Keratinocyte (primary cell): ENCODE measurements around the gene SRGAP3. TPM values are rescaled to one million over a fixed set of nuclear protein-coding genes. Genes with fewer than 3 reads are reported as not detected.
"Not testable (repeated sequence)": the region's sequence is repeated elsewhere in the genome, so short reads cannot be mapped to it uniquely, and the experiment has no call there.

Experiments
- DNase-seq: peaks from one replicate; pipeline ENCODE4 v3.0.0-alpha.2; 2011; ENCODE audit warnings: low read depth, missing footprints, low spot score
- FAIRE-seq: peaks from 2 replicates; lab custom pipeline; 2011; peaks lifted over from hg19 to GRCh38; lab: Jason Lieb, UNC
- H2AFZ ChIP-seq: 2 replicates; pipeline ENCODE4 v1.6.0; 2012; ENCODE audit warnings: low read length, control low read depth, inconsistent platforms; ENCODE audit not compliant: control insufficient read depth
- H3K27ac ChIP-seq: 2 replicates; pipeline ENCODE4 v1.5.1; 2011; ENCODE audit warnings: low read length; ENCODE audit not compliant: control insufficient read depth, insufficient read depth
- H3K27me3 ChIP-seq: 3 replicates; pipeline ENCODE4 v1.6.0; 2011; ENCODE audit warnings: low read length; ENCODE audit not compliant: control insufficient read depth, insufficient read depth; ENCODE audit errors: extremely low read depth
- H3K36me3 ChIP-seq, 2 experiments: 2 replicates in 1 of 2; 3 replicates in 1 of 2; pipeline ENCODE4 v1.5.1; 2011; ENCODE audit warnings: low read length in 2 of 2, mild to moderate bottlenecking in 1 of 2; ENCODE audit not compliant: control insufficient read depth in 2 of 2, insufficient read depth in 2 of 2; ENCODE audit errors: extremely low read depth in 1 of 2
- H3K4me1 ChIP-seq: 3 replicates; pipeline ENCODE4 v1.5.1; 2011; ENCODE audit warnings: low read length; ENCODE audit not compliant: control insufficient read depth, insufficient read depth; ENCODE audit errors: extremely low read depth
- H3K4me2 ChIP-seq: 3 replicates; pipeline ENCODE4 v1.6.0; 2011; ENCODE audit warnings: low read depth, low read length; ENCODE audit not compliant: control insufficient read depth, insufficient read depth; ENCODE audit errors: extremely low read depth
- H3K4me3 ChIP-seq, 3 experiments: fragments of 200-600 bp in 1 of 3; sonication (generic) in 1 of 3; 2 replicates in 2 of 3; 3 replicates in 1 of 3; pipeline ENCODE4 v1.5.1; 2011 to 2016; ENCODE audit warnings: low read length in 3 of 3, mild to moderate bottlenecking in 3 of 3, control low read depth in 2 of 3, inconsistent platforms in 1 of 3, low read depth in 1 of 3, mixed read lengths in 1 of 3, mixed run types in 1 of 3, moderate library complexity in 1 of 3; ENCODE audit not compliant: control insufficient read depth in 2 of 3, insufficient read depth in 2 of 3; ENCODE audit errors: extremely low read depth in 1 of 3
- H3K79me2 ChIP-seq: 2 replicates; pipeline ENCODE4 v1.6.0; 2012; ENCODE audit warnings: low read length; ENCODE audit not compliant: control insufficient read depth, insufficient read depth
- H3K9ac ChIP-seq: 3 replicates; pipeline ENCODE4 v1.6.0; 2011; ENCODE audit warnings: low read length; ENCODE audit not compliant: control insufficient read depth, insufficient read depth; ENCODE audit errors: extremely low read depth
- H3K9me1 ChIP-seq: 3 replicates; pipeline ENCODE4 v1.6.0; 2011; ENCODE audit warnings: low read length; ENCODE audit not compliant: control insufficient read depth, insufficient read depth; ENCODE audit errors: extremely low read depth
- H3K9me3 ChIP-seq: 2 replicates; pipeline ENCODE4 v1.5.1; 2012; ENCODE audit warnings: low read depth, low read length; ENCODE audit not compliant: control insufficient read depth
- H4K20me1 ChIP-seq: 3 replicates; pipeline ENCODE4 v1.6.0; 2011; ENCODE audit warnings: low read length; ENCODE audit not compliant: control insufficient read depth, insufficient read depth; ENCODE audit errors: extremely low read depth
- CTCF ChIP-seq, 3 experiments: IDR thresholded peaks in 1 of 3; conservative IDR thresholded peaks in 1 of 3; optimal IDR thresholded peaks in 1 of 3; 2 replicates in 2 of 3; 3 replicates in 1 of 3; pipeline versions ENCODE3 to v1.5.1; 2011; ENCODE audit warnings: low read length in 3 of 3, mild to moderate bottlenecking in 3 of 3, moderate library complexity in 2 of 3, control low read depth in 1 of 3, inconsistent platforms in 1 of 3; ENCODE audit not compliant: insufficient read depth in 2 of 3; ENCODE audit errors: extremely low read depth in 1 of 3
- EZH2 ChIP-seq: IDR thresholded peaks from one replicate; pipeline ENCODE4 v1.6.1; 2012; ENCODE audit warnings: inconsistent platforms, mild to moderate bottlenecking, low read length, moderate library complexity
- dilution Hi-C: fragments of 300-500 bp; cut with MboI; formaldehyde crosslinking; loops from one replicate; pipeline ENCODE4 v1.7.0; 2020; ENCODE audit warnings: low sequenced_read_pairs; ENCODE audit not compliant: extremely low pct_ligation_motif_present
- polyA plus RNA-seq, 5 experiments: library from polyadenylated mRNA; depleted of rRNA in 3 of 5; stranded (reverse) in 3 of 5; stranded (forward) in 1 of 5; unstranded in 1 of 5; fragments of >200 nt; gene quantifications; 1 replicate in 1 of 5; 2 replicates in 3 of 5; 3 replicates in 1 of 5; pipeline versions ENCODE4 v1.2.1 to v1.2.3, GENCODE V29; 2011 to 2012; ENCODE audit warnings: missing spikeins in 2 of 5, low read depth in 1 of 5, low replicate concordance in 1 of 5

SRGAP3 gene
- polyA plus RNA-seq, 1 donor (not counting 4 experiments of a cell fraction or from before 2014, with no cell fraction given): 7.2 TPM

GRCh38 chr3:9296241-9296640, 46.8 kb upstream of the SRGAP3 start:
- Histone ChIP-seq H3K9ac (no peak overlapping the region), H2AFZ (no peak overlapping the region), H3K27me3 (no peaks in the 10 kb centered on the region), H3K27ac (no peak overlapping the region), H3K79me2 (no peaks in the 10 kb centered on the region), H3K4me3 (no peak overlapping the region), H3K4me2 (no peak overlapping the region), H3K9me1 (no peaks in the 10 kb centered on the region), H4K20me1 (no peaks in the 10 kb centered on the region), H3K4me1 (peaks cover 10% of the 10 kb centered on the region), H3K9me3 (no peaks in the 10 kb centered on the region), H3K36me3 (no peaks in the 10 kb centered on the region)
- DNase-seq (no peak), FAIRE-seq (no peak)
- dilution Hi-C loops: no loop called here
- no peak for TF ChIP-seq CTCF (optimal IDR thresholded peaks at IDR 0.05 in 1 of 3, IDR thresholded peaks at IDR 0.05 in 1 of 3, conservative IDR thresholded peaks at IDR 0.05 in 1 of 3; ENCODE audit: extremely low read depth in 1 of 3, insufficient read depth in 2 of 3, low read length in 3 of 3)

- DNase-seq (no peak), FAIRE-seq (no peak)
- H3K4me1 ChIP-seq: peaks cover 8% of the 10 kb centered on the region
- H3K9me1 ChIP-seq: no peaks in the 10 kb centered on the region
- H3K9me3 ChIP-seq: no peaks in the 10 kb centered on the region
- no peak for TF ChIP-seq CTCF (optimal IDR thresholded peaks at IDR 0.05 in 1 of 3, IDR thresholded peaks at IDR 0.05 in 1 of 3, conservative IDR thresholded peaks at IDR 0.05 in 1 of 3; ENCODE audit: extremely low read depth in 1 of 3, insufficient read depth in 2 of 3, low read length in 3 of 3)
- TF ChIP-seq EZH2: no peak
- H3K79me2 ChIP-seq: no peaks in the 10 kb centered on the region
- no peaks in the 10 kb centered on the region for H3K36me3 ChIP-seq
- H3K4me2 ChIP-seq: no peak overlapping the region
- no peak overlapping the region for H3K4me3 ChIP-seq
- H3K9ac ChIP-seq: no peak overlapping the region
- no peak overlapping the region for H3K27ac ChIP-seq
- no peaks in the 10 kb centered on the region for H4K20me1 ChIP-seq
- dilution Hi-C loops: no loop called here
- H3K27me3 ChIP-seq: no peaks in the 10 kb centered on the region
- no peak overlapping the region for H2AFZ ChIP-seq
These were observed 45.6 kb upstream of the SRGAP3 start for GRCh38 chr3:9295007-9295406.

DNA sequence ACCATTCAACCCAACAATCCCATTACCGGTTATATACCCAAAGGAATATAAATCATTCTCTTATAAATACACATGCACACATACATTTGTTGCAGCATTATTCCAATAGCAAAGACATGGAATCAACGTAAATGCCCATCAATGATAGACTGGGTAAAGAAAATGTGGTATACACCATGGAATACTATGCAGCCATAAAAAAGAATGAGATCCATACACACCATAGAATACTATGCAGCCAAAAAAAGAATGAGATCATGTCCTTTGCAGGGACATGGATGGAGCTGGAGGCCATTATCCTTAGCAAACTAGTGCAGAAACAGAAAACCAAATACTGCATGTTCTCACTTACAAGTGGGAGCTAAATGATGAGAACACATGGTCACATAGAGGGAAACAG, 44.5 kb upstream of the SRGAP3 start:
- H3K9me1 ChIP-seq, dilution Hi-C loops, H3K4me3 ChIP-seq, H3K27ac ChIP-seq, H3K79me2 ChIP-seq, H3K4me1 ChIP-seq, H3K36me3 ChIP-seq, H3K4me2 ChIP-seq, H2AFZ ChIP-seq, H4K20me1 ChIP-seq, H3K9ac ChIP-seq, H3K9me3 ChIP-seq, H3K27me3 ChIP-seq, FAIRE-seq, DNase-seq: not testable (repeated sequence)
